Ovary (tissue), 9 donors: Measurements from ENCODE around the gene HBD. TPM values are rescaled to one million over a fixed set of nuclear protein-coding genes. Genes with fewer than 3 reads are reported as not detected.

Source experiments
- DNase-seq, 5 donors: peaks; one replicate each; pipeline ENCODE4 v3.0.0-alpha.2; 2019 to 2020
- H3K27ac ChIP-seq, 2 donors: fragments of 200-600 bp; one replicate each; pipeline versions ENCODE4 v1.5.1 to v1.8.0; 2019 to 2022
- H3K27me3 ChIP-seq: fragments of 200-600 bp; one replicate; pipeline ENCODE4 v1.8.0; 2022
- H3K36me3 ChIP-seq: fragments of 200-600 bp; sonication (generic); one replicate; pipeline ENCODE4 v1.5.1; 2019
- H3K4me1 ChIP-seq: one replicate; pipeline ENCODE4 v1.8.1; 2013; ENCODE audit warnings: mild to moderate bottlenecking, moderate library complexity; ENCODE audit not compliant: insufficient read depth
- H3K4me3 ChIP-seq: fragments of 200-600 bp; sonication (generic); one replicate; pipeline ENCODE4 v1.5.1; 2017
- H3K9me3 ChIP-seq, 2 donors: fragments of 200-600 bp in 1 of 2; sonication (generic) in 1 of 2; one replicate each; pipeline versions ENCODE4 v1.5.1 to v1.8.1; 2013 to 2019; ENCODE audit warnings: mild to moderate bottlenecking in 1 of 2, moderate library complexity in 1 of 2
- EP300 ChIP-seq: sonication (generic); formaldehyde crosslinking; IDR thresholded peaks from one replicate; pipeline ENCODE4 v1.6.1; 2017; ENCODE audit warnings: antibody characterized with exemption
- POLR2A ChIP-seq: fragments of 450-650 bp; IDR thresholded peaks from one replicate; pipeline ENCODE4 v1.6.1; 2017; ENCODE audit warnings: antibody characterized with exemption, mild to moderate bottlenecking, moderate library complexity
- WGBS, 3 donors: extraction: QIAGEN DNeasy Blood & Tissue Kit in 1 of 3; methylation state at CpG; one replicate each; pipeline versions ENCODE4 v1.1.5 to v1.1.7; 2013 to 2017; 5-methylcytosine and 5-hydroxymethylcytosine counted together
- intact Hi-C, 4 donors: fragments of 100-400 bp; cut with DNase I; formaldehyde crosslinking; loops; one replicate each; pipeline versions ENCODE4 v1.11.0 to v1.15.1; 2022 to 2023
- polyA plus RNA-seq, 2 donors: library from polyadenylated mRNA; stranded (reverse); fragments of 200-250 nt in 1 of 2; fragments of 350-450 nt in 1 of 2; fragmentation: Illumina TruSeq in 1 of 2; extraction: RNeasy Lipid Tissue Mini Kit (QIAGEN cat#74804) in 1 of 2; gene quantifications; one replicate each; pipeline ENCODE4 v1.2.3, GENCODE V29; 2013 to 2014
- total RNA-seq, 7 donors: library from RNA; depleted of rRNA in 2 of 7; stranded (reverse); fragments of >200 nt in 2 of 7; fragmentation: NEBNext Ultra II Directional in 3 of 7; extraction: Animal tissue kit (Norgen Biotek cat#: 25700) in 3 of 7; gene quantifications; one replicate each; pipeline versions ENCODE4 v1.1.0 to v1.2.4, GENCODE V29; 2016 to 2023
- TF ChIP-seq, protein P1 (sequence below), 3 donors: fragments of 450-650 bp in 2 of 3; fragments of 200-600 bp in 1 of 3; IDR thresholded peaks; one replicate each; pipeline versions ENCODE4 v1.5.1 to v1.8.0; 2016 to 2022; ENCODE audit warnings: antibody characterized with exemption in 3 of 3, mild to moderate bottlenecking in 1 of 3
- donor health status: DM: no; HTN: no; CAD: no; lungs with moderate emphysema.
- donor health status: DM: no; HTN: no; CAD: no.
- donor health status: Bipolar disorder and iron deficiency.
- donor health status: DM: yes; HTN: yes; CAD: no.
- donor health status: DM: no; HTN: no; CAD: no.
- donor health status: DM: yes; HTN: yes; CAD: no.

HBD gene
- total and polyA plus RNA-seq, 9 donors = 2.4 to 3.2 TPM; not detected in 7

- Histone ChIP-seq H3K9me3 (no peaks in the 10 kb centered on the region), H3K4me1 (no peaks in the 10 kb centered on the region), H3K36me3 (no peaks in the 10 kb centered on the region), H3K4me3 (no peak overlapping the region), H3K27ac (no peak overlapping the region), H3K27me3 (no peaks in the 10 kb centered on the region)
- no peak for DNase-seq
- 45 to 52% (median 52%) methylated on average over 2 of the region's 2 CpGs for WGBS, 3 donors
- TF ChIP-seq, protein P1, sequence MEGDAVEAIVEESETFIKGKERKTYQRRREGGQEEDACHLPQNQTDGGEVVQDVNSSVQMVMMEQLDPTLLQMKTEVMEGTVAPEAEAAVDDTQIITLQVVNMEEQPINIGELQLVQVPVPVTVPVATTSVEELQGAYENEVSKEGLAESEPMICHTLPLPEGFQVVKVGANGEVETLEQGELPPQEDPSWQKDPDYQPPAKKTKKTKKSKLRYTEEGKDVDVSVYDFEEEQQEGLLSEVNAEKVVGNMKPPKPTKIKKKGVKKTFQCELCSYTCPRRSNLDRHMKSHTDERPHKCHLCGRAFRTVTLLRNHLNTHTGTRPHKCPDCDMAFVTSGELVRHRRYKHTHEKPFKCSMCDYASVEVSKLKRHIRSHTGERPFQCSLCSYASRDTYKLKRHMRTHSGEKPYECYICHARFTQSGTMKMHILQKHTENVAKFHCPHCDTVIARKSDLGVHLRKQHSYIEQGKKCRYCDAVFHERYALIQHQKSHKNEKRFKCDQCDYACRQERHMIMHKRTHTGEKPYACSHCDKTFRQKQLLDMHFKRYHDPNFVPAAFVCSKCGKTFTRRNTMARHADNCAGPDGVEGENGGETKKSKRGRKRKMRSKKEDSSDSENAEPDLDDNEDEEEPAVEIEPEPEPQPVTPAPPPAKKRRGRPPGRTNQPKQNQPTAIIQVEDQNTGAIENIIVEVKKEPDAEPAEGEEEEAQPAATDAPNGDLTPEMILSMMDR (IDR thresholded peaks at IDR 0.05) = no peak
- intact Hi-C loops = no loop called here
Measured at GRCh38 chr11:5225480-5225871, 8.8 kb downstream of the HBD start.

- H3K27ac ChIP-seq = no peak overlapping the region
- H3K9me3 ChIP-seq = no peaks in the 10 kb centered on the region
- H3K27me3 ChIP-seq = no peaks in the 10 kb centered on the region
- no peaks in the 10 kb centered on the region for H3K36me3 ChIP-seq
- TF ChIP-seq POLR2A = no peak
- TF ChIP-seq EP300 = no peak
- TF ChIP-seq, protein P1 (IDR thresholded peaks at IDR 0.05) = no peak
- intact Hi-C loops = no loop called here
- WGBS, 3 donors = 74 to 77% (median 76%) methylated on average over 6 of the region's 6 CpGs
- H3K4me1 ChIP-seq = no peaks in the 10 kb centered on the region
- no peak for DNase-seq
- no peak overlapping the region for H3K4me3 ChIP-seq
Measured at GRCh38 chr11:5224538-5225479, 9.5 kb downstream of the HBD start.

DNA sequence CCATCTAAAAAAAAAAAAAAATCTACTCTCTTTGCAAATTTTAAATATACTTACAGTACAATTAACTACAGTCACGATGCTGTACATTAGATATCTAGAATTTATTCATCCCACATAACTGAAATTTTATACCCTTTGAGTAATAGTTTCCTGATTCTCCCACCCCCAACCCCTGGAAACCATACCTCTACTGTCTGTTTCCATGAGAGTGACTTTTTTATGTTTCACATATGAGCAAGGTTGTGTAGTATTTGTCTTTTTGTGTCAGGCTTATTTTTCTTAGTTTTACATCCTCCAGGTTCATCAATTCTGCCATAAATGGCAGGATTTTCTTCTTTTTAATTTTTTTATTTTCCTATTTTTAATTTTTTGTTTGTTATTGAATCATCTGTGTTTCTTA is 10.6 kb downstream of the HBD start:
- Histone ChIP-seq H3K4me3 (no peak overlapping the region), H3K27ac (no peak overlapping the region), H3K9me3 (no peaks in the 10 kb centered on the region), H3K27me3 (no peaks in the 10 kb centered on the region), H3K4me1 (no peaks in the 10 kb centered on the region), H3K36me3 (no peaks in the 10 kb centered on the region)
- WGBS, 3 donors = 46 to 57% (median 49%) methylated on average over 1 of the region's 1 CpG
- DNase-seq = no peak
- intact Hi-C loops = no loop called here
- no peak for TF ChIP-seq EP300
- TF ChIP-seq POLR2A = no peak
- TF ChIP-seq, protein P1 (IDR thresholded peaks at IDR 0.05) = no peak

DNA sequence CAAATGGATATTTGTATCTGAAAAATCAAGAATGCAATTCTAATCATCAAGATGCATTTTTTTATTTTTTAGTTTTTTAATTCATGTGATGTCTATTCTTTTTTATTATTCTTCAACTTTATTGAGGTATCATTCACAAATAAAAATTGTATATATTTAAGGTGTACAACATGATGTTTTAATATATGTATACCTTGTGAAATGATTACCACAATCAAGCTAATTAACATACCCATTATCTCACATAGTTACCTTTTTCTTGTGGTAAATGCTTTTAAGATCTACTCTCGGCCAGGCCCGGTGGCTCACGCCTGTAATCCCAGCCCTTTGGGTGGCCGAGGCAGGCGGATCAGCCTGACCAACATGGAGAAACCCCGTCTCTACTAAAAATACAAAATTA is 11.1 kb downstream of the HBD start:
- TF ChIP-seq EP300 (no peak), POLR2A (no peak)
- TF ChIP-seq, protein P1 (IDR thresholded peaks at IDR 0.05) = no peak
- Histone ChIP-seq H3K4me1 (no peaks in the 10 kb centered on the region), H3K9me3 (no peaks in the 10 kb centered on the region), H3K27me3 (no peaks in the 10 kb centered on the region), H3K36me3 (no peaks in the 10 kb centered on the region), H3K4me3 (no peak overlapping the region), H3K27ac (no peak overlapping the region)
- intact Hi-C loops = no loop called here
- DNase-seq = no peak
- 80 to 90% (median 84%) methylated on average over 6 of the region's 6 CpGs for WGBS, 3 donors
